Stimulated activated CD8-positive, alpha-beta memory T cell treated with anti-CD3 and anti-CD28 coated beads, Interleukin-12 subunit alpha, Interleukin-12 subunit beta, amount 100 ng/mL, for 24 hours (primary cell): ENCODE data around the gene SH3PXD2A.
"Not testable (repeated sequence)": the region's sequence is repeated elsewhere in the genome, so short reads cannot be mapped to it uniquely, and the experiment has no call there.

Source experiments
- DNase-seq: peaks from one replicate; pipeline ENCODE4 v3.0.0-alpha.2; 2020; ENCODE audit errors: extremely low read depth

Gene SH3PXD2A

DNA sequence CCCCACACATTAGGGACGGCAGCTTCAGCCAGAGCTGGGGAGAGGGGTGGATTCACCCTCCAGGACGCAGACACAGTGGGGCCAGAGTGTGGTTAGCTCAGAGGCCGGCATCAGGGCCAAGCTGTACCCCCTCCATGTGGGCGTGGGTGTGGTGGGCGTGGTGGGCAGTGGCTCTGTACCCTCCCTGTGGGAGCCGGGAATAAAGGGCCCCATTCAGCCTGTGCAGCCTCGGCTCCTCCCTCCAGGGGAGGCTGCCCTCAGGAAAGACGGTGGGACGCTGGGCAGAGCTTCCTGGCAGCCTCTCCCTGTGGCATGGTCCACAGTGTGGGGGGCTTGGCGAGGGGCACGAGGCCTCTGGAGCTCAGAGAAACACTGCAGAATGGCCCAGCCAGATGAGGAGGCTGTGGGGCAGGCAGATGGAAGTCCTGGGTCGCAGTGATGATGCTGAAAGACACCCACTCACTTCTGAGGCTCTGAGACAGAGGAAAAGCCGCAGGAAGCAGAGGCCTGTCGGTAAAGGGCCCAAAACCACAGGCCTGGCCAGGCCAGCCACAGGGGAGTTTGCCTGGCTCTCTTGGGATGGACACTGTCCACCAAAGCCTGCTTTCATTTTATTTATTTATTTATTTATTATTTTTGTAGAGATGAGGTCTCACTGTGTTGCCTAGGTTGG is 108.0 kb downstream of the SH3PXD2A start:
- no peak for DNase-seq

DNA sequence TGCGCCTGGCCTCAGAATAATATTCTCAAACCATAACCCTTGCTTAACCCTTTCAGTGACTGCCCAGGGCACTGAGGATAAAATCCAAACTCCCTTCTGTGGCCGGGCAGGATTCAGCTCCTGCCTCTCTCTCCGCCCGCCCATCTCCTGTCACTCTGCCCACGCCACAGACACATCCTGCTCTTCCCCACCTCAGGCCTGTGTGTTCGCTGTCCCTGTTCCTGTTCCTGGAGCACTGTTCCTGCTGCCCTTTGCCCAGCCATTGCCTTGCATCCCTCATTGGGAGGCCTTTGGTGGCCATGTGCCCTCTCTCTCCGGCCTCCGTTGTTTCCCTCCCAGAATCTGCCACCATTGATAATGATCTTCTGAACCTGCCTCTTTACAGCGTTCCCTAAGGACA is 108.8 kb downstream of the SH3PXD2A start:
- DNase-seq = no peak

DNA sequence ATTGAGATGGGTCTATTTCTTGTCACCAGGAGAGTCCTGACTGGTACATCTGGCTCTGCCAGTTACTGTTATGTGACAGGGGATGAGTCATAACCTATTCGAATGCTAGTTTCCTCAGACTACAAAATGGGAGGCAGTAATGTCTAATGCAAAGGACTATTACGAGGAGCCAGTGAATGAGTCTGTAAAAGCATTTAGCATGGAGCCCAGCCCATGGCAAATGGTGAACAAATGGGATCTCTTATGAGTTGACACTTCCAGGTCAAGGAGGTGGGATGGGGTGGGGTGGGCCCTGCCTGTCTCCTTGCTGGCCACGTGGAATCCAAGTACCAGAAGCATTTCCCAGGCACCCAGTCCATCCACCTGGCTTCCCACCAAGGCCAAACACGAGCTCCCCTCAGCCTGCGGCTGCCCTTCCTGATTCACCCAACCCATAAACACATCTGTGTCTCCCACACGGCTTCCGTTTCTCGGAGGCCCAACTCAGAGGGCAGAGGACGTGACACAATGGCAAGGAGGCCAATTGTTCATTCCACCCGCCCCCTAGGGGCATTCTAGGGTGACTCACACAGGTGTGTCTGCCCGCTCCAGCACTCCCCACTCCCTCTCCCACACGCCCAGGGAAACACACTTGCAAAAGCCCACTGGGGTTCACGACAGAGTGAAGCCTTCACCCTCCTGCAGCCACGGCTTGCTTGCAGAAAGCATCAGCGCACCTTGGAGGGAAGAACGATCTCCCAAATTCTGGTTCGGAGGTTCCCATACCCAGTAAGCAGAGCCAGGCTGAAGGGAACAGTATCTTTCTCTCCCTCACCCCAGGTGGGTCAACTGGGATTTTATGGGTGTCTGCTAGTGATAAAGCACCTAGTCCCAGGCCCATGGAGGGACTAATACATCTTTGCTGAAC is 109.8 kb downstream of the SH3PXD2A start:
- no peak for DNase-seq

DNA sequence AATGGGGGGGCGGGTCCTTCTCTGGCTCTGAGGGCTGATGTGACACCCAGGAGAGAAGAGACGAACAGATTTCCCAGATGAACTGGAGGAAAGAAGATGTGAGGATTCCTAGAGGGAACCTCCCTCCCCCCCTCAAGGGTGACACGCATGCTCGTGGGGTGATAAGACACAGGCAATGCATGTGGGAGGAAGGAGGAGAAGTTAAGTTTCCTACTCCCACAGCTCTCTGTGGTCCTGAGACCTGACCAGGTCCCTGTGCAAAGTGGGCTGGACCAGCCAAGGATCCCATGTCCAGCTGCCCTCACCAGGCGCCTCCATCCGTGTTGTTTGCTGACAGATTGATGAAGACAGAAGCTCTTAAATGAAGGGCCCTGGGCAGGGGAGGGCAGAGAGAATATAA is 112.6 kb downstream of the SH3PXD2A start:
- no peak for DNase-seq

DNA sequence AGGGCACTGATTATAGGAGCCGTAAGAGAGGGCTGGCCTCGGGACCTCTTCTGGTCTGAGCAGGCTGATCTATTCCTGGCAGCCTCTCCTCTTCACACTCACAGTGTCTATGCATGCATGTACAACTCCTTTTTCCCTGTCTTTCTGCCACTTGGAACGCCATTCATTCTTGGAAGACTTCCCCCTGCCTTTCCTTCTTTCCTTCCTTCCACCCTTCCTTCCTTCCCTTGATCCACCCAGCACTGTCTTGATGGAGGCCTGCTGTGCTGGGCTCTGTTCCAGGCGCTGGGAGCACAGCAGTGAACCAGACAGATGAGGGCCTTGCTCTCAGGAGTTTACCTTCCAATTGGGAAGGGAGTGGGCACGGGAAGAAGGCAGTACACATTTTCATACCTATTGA is 114.8 kb downstream of the SH3PXD2A start:
- DNase-seq = no peak

DNA sequence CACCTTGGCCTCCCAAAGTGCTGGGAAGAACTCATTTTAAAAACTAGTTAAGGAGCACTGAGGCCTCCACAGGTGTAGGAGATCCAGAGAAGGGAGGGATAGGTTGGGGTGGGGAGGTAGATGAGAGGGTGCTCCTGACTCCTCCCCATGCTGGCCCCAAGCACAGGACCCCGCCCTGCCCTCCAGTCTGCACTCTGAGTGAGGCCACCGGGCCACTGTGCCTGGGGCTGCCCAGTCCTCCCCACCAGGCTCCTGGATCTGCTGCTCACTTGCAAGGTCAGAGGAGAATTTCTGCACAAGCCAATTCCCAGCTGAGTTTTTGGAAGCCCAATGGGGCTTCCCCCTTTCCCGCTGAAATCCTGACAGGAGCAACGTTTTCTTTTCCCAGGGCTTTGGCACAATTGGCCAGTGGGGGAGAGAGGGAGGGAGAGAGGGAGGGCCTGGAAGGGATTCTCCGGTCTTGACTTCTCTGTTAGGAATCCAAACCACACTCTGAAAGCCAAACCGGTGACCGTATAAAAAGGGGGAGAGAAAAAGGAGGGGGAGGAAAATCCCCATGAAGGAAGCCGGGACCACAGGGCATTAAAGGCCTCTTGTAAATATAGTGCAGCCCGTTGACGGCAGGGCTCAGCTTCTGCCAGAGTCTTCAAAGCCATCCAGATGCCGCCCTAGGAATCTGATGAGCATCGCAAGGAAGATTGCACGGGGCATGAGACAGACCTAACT is 116.2 kb downstream of the SH3PXD2A start:
- no peak for DNase-seq

DNA sequence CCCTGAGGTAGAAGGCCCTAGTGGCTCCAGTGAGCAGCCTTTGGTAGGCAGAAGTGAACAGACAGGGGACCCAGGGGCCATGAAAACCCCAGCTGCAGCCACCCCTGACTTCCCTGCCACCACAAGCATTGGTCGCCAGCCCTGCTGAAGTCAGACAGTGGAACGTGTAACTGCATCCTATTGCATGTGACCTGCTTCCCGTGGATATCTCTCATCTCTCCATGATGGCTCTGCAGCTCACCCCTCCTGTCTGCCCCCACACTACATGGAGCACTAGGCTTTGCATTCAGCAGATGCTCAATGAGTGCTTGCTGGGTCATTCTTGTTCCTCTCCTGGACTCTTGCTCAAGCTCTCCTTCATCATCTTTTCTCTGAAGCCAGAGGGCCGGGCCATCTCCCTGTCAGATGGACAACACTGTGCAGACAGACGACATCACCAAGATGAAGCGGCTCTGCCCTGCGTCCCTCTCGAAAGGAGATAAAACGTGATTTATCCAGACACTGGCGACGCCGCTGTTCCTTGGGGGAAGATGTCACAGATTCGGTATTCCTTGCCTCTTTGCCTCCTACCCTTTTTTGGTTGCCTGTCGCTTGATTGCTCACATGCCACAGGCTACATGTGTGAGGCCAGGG is 117.5 kb downstream of the SH3PXD2A start:
- no peak for DNase-seq

DNA sequence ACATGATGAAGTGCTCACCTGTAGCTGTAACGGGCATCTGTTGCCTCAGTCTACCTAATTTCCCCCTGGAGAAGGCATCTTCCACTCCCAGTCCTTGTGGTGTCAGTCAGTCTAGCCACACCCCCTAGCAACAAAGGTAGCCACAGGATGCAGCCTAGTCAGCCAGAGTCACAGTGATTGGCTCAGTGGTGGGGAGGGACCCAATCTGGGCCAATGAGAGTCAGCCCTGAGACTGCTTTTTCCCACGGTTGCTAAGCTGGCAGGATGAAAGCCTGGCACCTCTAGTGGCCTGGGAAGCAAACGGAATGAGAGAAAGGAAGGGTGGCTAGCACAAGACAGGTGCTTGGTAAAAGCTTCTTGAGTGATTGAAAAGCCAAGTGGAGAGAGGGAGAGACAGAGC is 118.6 kb downstream of the SH3PXD2A start:
- no peak for DNase-seq

DNA sequence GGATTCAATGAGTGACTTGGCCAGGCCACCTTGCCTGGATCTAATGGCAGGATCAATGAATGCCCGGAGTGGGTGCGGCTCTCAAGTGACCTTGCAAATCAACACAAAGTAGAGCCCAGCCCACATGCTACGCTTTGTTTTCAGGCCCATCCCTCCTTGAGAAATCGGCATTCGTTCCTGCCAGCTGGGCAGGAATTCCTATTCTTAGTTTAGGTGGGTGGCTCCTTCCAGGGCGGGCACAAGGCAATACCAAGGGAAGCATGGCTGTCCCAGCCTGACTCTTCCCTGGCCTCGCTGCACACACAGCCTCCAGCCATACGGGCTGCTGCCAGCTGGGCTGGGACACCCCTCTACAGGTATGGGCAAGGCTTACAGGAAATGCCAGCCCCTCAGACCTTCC is 119.3 kb downstream of the SH3PXD2A start:
- no peak for DNase-seq

DNA sequence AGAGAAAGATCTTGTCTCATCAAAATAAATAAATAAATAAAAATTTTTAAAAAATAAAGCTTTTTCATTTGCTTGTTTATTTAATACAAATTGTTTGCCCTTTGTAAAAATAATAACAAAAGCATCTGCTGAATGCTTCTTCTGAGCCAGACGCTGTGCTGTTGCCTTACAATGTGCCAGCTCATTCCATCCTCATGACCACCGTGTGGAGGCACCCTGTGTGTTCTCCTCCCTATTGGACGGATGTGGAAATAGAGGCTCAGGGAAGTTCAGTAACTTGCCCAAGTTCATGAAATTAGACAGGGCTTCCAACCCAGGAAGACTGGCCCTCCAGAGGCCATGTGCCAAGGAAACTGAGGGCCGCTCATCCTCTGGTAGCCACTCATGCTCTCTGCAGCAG is 120.6 kb downstream of the SH3PXD2A start:
- DNase-seq = no peak

DNA sequence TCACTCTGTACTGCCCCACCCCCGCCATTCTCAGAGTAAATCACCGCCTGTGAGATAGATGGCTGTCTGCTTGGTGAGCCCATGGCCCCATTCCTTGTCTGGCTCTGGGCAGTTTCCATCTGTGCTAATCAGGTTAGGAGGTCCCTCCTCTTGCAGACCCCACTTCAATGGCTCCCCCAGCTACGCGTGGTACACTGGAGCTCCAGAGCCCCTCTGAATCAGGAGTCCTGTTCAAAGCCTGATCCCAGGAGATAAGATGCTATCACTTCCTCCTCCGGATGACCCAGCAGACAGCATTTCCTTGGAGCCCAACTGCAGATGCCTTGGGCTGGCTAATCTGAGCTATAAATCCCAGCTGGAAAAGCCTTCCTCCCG is 122.3 kb downstream of the SH3PXD2A start:
- DNase-seq = no peak

DNA sequence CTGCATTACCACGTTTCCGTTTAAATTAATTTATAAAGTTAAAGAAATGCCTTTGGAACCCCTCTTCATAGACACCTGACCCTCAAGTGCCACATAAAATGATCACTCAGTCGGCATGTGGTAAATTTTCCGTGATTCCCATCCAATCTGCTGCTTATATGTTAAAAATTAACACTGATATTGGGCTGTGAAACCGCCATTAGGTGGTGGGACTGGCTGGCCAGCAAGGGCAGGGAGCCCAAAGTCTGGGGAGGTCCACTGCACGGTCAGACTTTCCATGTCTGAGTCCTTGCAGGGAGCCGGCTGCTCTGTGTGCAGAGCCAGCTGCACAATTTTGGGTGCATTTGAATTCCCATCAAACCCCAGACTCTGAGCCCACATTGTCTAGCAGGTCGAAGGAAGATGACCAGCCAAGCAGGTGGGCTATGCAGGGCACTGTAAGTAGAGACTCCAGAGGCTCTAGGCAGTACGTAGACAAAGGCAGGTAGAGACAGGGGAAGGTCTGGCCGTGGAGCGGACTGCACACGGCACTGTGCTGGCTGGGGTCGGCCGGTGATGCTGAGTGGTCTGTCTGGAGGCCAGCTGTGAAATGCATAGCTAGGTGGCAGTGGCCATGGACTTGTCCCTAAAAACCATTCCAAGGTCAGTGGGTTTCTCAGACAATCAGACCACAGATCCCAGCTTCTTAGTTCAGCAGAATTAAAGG is 122.9 kb downstream of the SH3PXD2A start:
- no peak for DNase-seq

DNA sequence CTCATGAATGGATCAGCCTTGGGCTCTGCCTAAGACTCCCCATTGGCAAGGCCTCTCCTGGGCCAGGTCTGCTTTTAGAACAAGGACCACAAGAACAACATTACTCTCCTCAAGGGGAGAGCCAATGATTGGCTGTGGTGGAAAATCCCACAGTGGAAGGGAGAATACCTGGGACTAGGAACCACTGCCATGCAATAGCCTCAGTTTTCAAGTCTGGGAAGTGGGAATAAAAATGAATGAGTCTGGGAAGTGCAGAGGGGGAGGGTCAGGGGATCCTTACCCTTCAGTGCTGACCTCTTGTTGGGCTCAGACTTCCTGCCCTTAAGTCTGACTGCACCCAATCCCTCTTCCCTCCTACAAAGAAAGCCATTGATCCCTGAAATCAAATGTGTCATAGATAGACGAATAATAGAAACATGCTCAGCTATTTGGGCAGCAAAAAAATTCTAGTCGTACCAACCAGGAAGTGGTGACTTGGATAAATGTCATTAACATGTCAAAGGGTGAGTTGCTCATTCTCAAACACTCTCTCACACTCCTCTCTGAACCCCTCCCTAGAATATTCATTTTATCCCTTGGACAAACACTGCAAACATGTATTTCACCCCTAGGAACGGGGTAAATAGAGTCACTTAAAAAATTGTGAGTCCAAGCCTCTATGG is 123.6 kb downstream of the SH3PXD2A start:
- DNase-seq = no peak

DNA sequence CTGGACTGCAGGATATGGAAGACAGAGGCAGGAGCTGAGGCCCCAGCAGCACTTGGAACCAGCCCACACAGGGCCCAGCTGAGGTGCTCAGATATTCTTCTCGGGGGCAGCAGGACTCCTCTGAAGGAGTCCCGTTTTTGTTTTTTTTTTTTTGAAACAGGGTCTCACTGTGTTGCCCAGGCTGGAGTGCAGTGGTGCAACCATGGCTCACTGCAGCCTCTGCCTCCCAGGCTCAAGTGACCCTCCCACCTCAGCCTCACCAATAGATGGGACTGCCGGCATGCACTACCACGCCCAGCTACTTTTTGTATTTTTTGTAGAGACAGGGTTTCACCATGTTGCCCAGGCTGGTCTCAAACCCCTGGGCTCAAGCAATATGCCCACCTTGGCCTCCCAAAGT is 124.3 kb downstream of the SH3PXD2A start:
- DNase-seq = not testable (repeated sequence)

DNA sequence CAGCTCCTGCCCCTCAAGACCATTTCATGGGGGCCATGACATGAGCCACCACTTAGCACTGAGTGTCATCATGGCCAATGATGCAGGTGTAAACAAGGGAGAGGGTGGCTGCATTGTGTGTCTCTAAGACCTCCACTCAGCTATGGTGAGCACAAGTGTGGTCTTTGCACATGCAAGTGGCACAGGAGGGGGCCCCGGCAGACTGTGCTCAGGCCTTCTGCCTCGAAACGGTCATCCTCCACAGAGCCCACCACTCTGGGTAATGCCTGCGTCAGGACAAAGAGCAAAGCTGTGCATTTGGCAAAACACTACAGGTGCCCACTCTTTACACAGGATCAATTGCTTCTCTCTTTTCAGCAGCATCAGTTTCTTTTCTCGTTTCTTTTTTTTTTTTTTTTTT is 125.5 kb downstream of the SH3PXD2A start:
- DNase-seq = no peak

DNA sequence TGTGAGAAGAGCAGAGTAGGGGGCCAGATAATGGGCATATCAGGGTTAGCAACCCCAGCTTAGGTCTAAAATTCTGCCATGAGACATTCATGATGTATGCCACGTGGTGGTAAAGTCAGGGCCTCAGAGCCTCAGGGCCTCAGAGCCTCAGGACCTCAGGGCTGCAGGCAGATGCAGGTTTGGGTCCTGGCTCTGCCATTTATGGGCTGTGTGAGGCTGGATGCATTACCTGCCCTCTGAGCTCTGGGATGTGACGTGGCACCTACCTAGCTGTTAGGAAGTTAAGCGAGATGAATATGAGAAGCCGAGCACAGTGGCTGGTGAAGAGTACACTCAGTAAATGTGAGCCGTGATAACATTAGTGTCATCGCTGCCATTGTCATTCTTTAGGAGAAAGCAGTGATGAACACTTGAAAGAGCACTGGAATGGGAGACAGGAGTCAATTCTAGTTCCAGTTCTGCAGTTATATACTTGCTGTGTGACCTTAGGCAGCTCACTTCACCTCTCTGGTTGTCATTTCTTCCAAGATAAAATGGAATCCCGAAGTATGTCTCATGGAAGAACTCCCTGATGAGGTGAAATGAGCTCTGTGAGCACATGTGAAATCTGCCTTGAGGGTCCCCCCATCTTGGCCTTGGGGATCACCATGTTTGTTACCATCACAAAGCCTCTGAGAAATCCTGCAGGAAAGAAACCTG is 127.2 kb downstream of the SH3PXD2A start:
- no peak for DNase-seq

DNA sequence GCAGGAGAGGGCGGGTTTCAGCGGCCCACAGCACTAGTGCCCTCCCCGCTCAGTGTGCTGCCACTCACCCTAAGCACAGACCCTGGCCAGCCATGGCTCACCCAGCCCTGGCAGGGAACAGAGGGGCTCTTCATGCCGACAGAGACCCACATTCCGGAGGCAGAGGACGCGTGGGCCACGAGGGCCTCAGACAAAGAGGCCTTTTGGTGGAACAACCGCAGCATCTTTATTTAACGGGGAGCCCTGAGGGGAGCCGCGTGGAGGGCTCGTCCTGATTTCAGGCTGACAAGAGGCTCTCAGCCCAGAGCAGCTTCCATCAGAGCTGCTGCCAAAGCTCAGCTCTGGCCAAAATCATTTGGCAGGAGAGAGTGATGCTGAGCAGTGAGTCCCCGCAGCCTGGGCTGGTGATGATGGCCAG is 127.8 kb downstream of the SH3PXD2A start:
- no peak for DNase-seq

DNA sequence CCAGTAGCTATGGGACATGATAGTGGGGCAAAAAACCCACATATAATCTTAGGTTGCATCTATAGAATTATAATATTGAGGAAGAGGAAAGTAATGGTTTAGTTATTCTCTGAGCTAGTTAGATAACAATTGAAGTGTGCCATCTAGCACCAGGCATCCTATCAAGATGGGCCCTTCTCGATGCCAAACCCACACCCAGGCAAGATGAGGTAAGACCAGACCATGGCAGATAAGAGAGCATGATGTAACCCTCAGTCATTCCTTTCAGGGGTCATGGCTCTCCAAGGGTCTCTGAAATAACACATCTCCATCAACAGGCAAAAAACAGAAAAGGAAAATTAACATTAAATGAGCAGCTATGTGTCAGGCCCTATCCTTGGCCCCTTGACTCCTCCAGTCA is 128.7 kb downstream of the SH3PXD2A start:
- DNase-seq = no peak

DNA sequence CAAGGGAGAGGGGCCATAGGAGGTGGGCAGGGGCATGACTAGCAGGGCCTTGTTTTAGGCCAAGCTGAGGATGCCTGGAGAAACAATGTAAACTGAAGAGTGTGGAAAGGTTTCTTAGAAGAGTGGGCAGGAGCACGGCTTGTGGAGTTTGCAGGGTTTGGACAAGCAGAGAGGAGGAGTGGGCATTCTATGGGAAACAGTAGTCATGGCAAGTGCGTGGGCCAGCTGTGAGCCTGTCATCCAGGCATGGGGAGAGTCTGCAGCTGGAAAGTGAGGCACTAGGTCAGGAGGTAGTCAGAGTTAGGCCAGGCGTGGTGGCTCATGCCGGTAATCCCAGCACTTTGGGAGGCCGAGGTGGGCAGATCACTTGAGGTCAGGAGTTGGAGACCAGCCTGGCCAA is 130.1 kb downstream of the SH3PXD2A start:
- no peak for DNase-seq

DNA sequence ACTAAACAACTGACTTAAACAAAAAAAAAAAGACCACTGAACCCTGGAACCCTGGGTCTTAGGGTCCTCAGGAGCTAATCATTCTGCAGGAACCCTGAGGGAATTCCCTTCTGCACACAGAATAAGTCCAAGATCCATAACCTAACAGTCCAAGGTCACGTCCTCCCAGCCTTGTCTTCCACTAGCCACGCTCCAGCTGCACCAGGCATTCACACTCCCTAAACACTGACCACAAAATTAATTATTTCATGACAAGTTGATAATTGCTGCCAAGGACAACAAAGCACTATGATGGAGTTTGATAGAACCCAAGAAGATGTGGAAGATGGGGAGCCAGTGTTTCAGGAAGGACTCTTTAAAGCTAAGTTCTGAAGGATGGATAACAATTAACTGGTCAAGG is 130.6 kb downstream of the SH3PXD2A start:
- DNase-seq = no peak
